Epithelial cell of proximal tubule (primary cell): ENCODE results near the gene UBAP1. TPM values are rescaled to one million over a fixed set of nuclear protein-coding genes. Genes with fewer than 3 reads are reported as not detected.
"Not testable (repeated sequence)": the region's sequence is repeated elsewhere in the genome, so short reads cannot be mapped to it uniquely, and the experiment has no call there.

Source experiments
- DNase-seq: peaks from one replicate; pipeline ENCODE4 v3.0.0-alpha.2; 2011; ENCODE audit warnings: low read depth
- H3K4me3 ChIP-seq: 2 replicates; pipeline ENCODE4 v1.5.1; 2011; ENCODE audit warnings: low read depth, mild to moderate bottlenecking, low read length
- CTCF ChIP-seq: conservative IDR thresholded peaks from 2 replicates; pipeline ENCODE4 v1.5.1; 2012; ENCODE audit warnings: low read depth, mild to moderate bottlenecking, low read length
- total RNA-seq: library from RNA; depleted of rRNA; stranded (reverse); fragments of >200 nt; gene quantifications from 2 replicates; pipeline ENCODE4 v1.2.3, GENCODE V29; 2015

Gene UBAP1
- total RNA-seq, 1 donor from 2014 or later = 37.4 TPM

GRCh38 chr9:34227445-34227844 lies 48.6 kb downstream of the UBAP1 start:
- H3K4me3 ChIP-seq = no peak overlapping the region
- no peak for DNase-seq
- no peak for TF ChIP-seq CTCF

GRCh38 chr9:34230556-34230955 lies 51.7 kb downstream of the UBAP1 start:
- no peak for TF ChIP-seq CTCF
- no peak overlapping the region for H3K4me3 ChIP-seq
- DNase-seq = no peak

GRCh38 chr9:34232201-34232600 lies 53.4 kb downstream of the UBAP1 start:
- no peak for TF ChIP-seq CTCF
- no peak for DNase-seq
- H3K4me3 ChIP-seq = no peak overlapping the region

GRCh38 chr9:34233672-34234071 lies 54.8 kb downstream of the UBAP1 start:
- H3K4me3 ChIP-seq = no peak overlapping the region
- DNase-seq = no peak
- TF ChIP-seq CTCF = no peak

- TF ChIP-seq CTCF = no peak
- no peak for DNase-seq
- H3K4me3 ChIP-seq = no peak overlapping the region
These were observed 59.0 kb downstream of the UBAP1 start for GRCh38 chr9:34237836-34238235.

- no peak overlapping the region for H3K4me3 ChIP-seq
- no peak for TF ChIP-seq CTCF
These were observed 61.2 kb downstream of the UBAP1 start for GRCh38 chr9:34240006-34240405.

GRCh38 chr9:34242830-34243229 lies 64.0 kb downstream of the UBAP1 start:
- TF ChIP-seq CTCF = no peak
- DNase-seq = no peak
- no peak overlapping the region for H3K4me3 ChIP-seq

More at GRCh38 chr9:34240006-34240405, 61.2 kb downstream of the UBAP1 start:
- DNase-seq = no peak

- H3K4me3 ChIP-seq, DNase-seq: not testable (repeated sequence)
These were observed 66.4 kb downstream of the UBAP1 start for GRCh38 chr9:34245212-34245611.
